IMR-90 (cell line): ENCODE measurements around the gene UPK1B.

ENCODE experiments used
- BHLHE40 ChIP-seq: fragments of 150-350 bp; IDR thresholded peaks from 2 replicates; pipeline ENCODE4 v1.6.1; 2016; ENCODE audit warnings: mild to moderate bottlenecking, low read depth, low read length
- MXI1 ChIP-seq: IDR thresholded peaks from 2 replicates; pipeline ENCODE4 v1.6.1; 2012; ENCODE audit warnings: low read depth, mild to moderate bottlenecking, low read length, moderate library complexity, borderline replicate concordance
- POLR2A ChIP-seq: IDR thresholded peaks from 2 replicates; pipeline ENCODE4 v1.6.1; 2012; ENCODE audit warnings: mild to moderate bottlenecking, low read depth, low read length
- USF2 ChIP-seq: fragments of 150-350 bp; IDR thresholded peaks from 2 replicates; pipeline ENCODE4 v1.6.1; 2017; ENCODE audit warnings: mild to moderate bottlenecking, antibody characterized with exemption, low read length, low read depth
- TF ChIP-seq, protein P1 (sequence below): conservative IDR thresholded peaks from 2 replicates; pipeline ENCODE4 v1.5.1; 2012; ENCODE audit warnings: mild to moderate bottlenecking, low read depth, low read length, improper control_type of control experiment

- TF ChIP-seq BHLHE40 (no peak), USF2 (no peak), POLR2A (no peak), MXI1 (no peak)
- TF ChIP-seq, protein P1, sequence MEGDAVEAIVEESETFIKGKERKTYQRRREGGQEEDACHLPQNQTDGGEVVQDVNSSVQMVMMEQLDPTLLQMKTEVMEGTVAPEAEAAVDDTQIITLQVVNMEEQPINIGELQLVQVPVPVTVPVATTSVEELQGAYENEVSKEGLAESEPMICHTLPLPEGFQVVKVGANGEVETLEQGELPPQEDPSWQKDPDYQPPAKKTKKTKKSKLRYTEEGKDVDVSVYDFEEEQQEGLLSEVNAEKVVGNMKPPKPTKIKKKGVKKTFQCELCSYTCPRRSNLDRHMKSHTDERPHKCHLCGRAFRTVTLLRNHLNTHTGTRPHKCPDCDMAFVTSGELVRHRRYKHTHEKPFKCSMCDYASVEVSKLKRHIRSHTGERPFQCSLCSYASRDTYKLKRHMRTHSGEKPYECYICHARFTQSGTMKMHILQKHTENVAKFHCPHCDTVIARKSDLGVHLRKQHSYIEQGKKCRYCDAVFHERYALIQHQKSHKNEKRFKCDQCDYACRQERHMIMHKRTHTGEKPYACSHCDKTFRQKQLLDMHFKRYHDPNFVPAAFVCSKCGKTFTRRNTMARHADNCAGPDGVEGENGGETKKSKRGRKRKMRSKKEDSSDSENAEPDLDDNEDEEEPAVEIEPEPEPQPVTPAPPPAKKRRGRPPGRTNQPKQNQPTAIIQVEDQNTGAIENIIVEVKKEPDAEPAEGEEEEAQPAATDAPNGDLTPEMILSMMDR: no peak
These were observed 15.4 kb upstream of the UPK1B start for GRCh38 chr3:119157971-119158370.
